Activated CD8-positive, alpha-beta memory T cell treated with anti-CD3 and anti-CD28 coated beads for 1 hour (primary cell): ENCODE measurements around the gene ZBTB17.

ENCODE experiments used
- DNase-seq, 2 donors: peaks; one replicate each; pipeline ENCODE4 v3.0.0-alpha.2; 2020; ENCODE audit warnings: low read depth in 1 of 2; ENCODE audit errors: extremely low read depth in 1 of 2

Gene ZBTB17

GRCh38 chr1:15949453-15950245, 26.3 kb downstream of the ZBTB17 start:
- DNase-seq = peak; percentile 73 to 85

GRCh38 chr1:15948595-15949452, 27.1 kb downstream of the ZBTB17 start:
- peak in 1 of 2 donors; percentile 14 for DNase-seq

GRCh38 chr1:15948091-15948591, 27.8 kb downstream of the ZBTB17 start:
- no peak for DNase-seq

GRCh38 chr1:15947382-15948090, 28.4 kb downstream of the ZBTB17 start:
- DNase-seq = no peak

- DNase-seq = no peak
These were observed 29.1 kb downstream of the ZBTB17 start for GRCh38 chr1:15946571-15947381.

- no peak for DNase-seq
These were observed 30.0 kb downstream of the ZBTB17 start for GRCh38 chr1:15945832-15946448.

- no peak for DNase-seq
These were observed 30.7 kb downstream of the ZBTB17 start for GRCh38 chr1:15945011-15945831.

GRCh38 chr1:15944308-15945010, 31.4 kb downstream of the ZBTB17 start:
- DNase-seq = no peak

GRCh38 chr1:15943992-15944307, 32.0 kb downstream of the ZBTB17 start:
- DNase-seq = no peak

GRCh38 chr1:15943328-15943991, 32.4 kb downstream of the ZBTB17 start:
- DNase-seq = no peak

GRCh38 chr1:15942661-15943327, 33.1 kb downstream of the ZBTB17 start:
- DNase-seq = no peak

- no peak for DNase-seq
These were observed 33.8 kb downstream of the ZBTB17 start for GRCh38 chr1:15941899-15942660.

GRCh38 chr1:15941044-15941840, 34.7 kb downstream of the ZBTB17 start:
- DNase-seq = no peak

GRCh38 chr1:15940110-15941043, 35.5 kb downstream of the ZBTB17 start:
- DNase-seq = no peak
